HepG2 (cell line): ENCODE results near the gene ANKRD62. TPM values are rescaled to one million over a fixed set of nuclear protein-coding genes. Genes with fewer than 3 reads are reported as not detected.

ENCODE experiments used
- ATAC-seq: fragments of 200-7000 bp; cut with Tn5 transposase; 3 replicates; pipeline ENCODE4 v1.9.1; 2020; ENCODE audit warnings: mild to moderate bottlenecking, moderate library complexity
- BruUV-seq: library from RNA; stranded (reverse); fragments of 400-500 nt; replicated peaks from 2 replicates; lab custom pipeline; 2021; lab: Mats Ljungman, UMichigan
- CTCF ChIA-PET: fragments of 300-600 bp; formaldehyde crosslinking; extraction: SDS; loops from one replicate; lab custom pipeline; 2021; ENCODE audit warnings: low total read pairs, inconsistent platforms, low intra/inter-chr PET ratio; lab: Yijun Ruan, JAX
- POLR2A ChIA-PET: fragments of 350-600 bp; sonication (Branson Sonifier 250); formaldehyde crosslinking; loops from one replicate; lab custom pipeline; 2020; ENCODE audit warnings: antibody characterized with exemption, inconsistent platforms; lab: Yijun Ruan, JAX
- DNase-seq: peaks from one replicate; pipeline ENCODE4 v3.0.0-alpha.2; 2015; ENCODE audit warnings: low spot score
- FAIRE-seq: peaks from 3 replicates; lab custom pipeline; 2011; peaks lifted over from hg19 to GRCh38; lab: Jason Lieb, UNC
- H2AFZ ChIP-seq: one replicate; pipeline ENCODE4 v1.6.1; 2011; ENCODE audit warnings: low read length, inconsistent platforms
- H3K27ac ChIP-seq: fragments of 300-600 bp; 3 replicates; pipeline ENCODE4 v1.8.0; 2011; ENCODE audit warnings: mixed run types, mild to moderate bottlenecking, mixed read lengths, low read length, inconsistent platforms; ENCODE audit not compliant: insufficient read depth; ENCODE audit errors: extremely low read length
- H3K27me3 ChIP-seq, 2 experiments: fragments of 200-600 bp in 1 of 2; 2 replicates in 1 of 2; 3 replicates in 1 of 2; pipeline versions ENCODE4 v1.6.0 to v1.8.0; 2011; ENCODE audit warnings: low read length in 2 of 2, mild to moderate bottlenecking in 2 of 2, moderate library complexity in 2 of 2, inconsistent platforms in 1 of 2; ENCODE audit not compliant: insufficient read depth in 2 of 2, control insufficient read depth in 1 of 2
- H3K36me3 ChIP-seq, 2 experiments: fragments of 200-600 bp in 1 of 2; replicated peaks in 1 of 2; 2 replicates in 1 of 2; 3 replicates in 1 of 2; pipeline versions ENCODE4 v1.5.1 to v1.8.0; 2011; ENCODE audit warnings: low read length in 2 of 2, inconsistent platforms in 1 of 2; ENCODE audit not compliant: insufficient read depth in 2 of 2, control insufficient read depth in 1 of 2
- H3K4me1 ChIP-seq: 2 replicates; pipeline ENCODE4 v1.5.1; 2012; ENCODE audit warnings: low read length, inconsistent platforms; ENCODE audit not compliant: insufficient read depth
- H3K4me2 ChIP-seq: 2 replicates; pipeline ENCODE4 v1.6.0; 2011; ENCODE audit warnings: low read depth, low read length, inconsistent platforms
- H3K4me3 ChIP-seq, 3 experiments: fragments of 200-600 bp in 1 of 3; sonication (generic), shearing (Covaris generic) in 1 of 3; replicated peaks in 1 of 3; 2 replicates each; pipeline ENCODE4 v1.5.1; 2011 to 2016; ENCODE audit warnings: low read length in 3 of 3, inconsistent platforms in 2 of 3, low read depth in 2 of 3, mild to moderate bottlenecking in 2 of 3, control low read depth in 1 of 3, mixed read lengths in 1 of 3; ENCODE audit not compliant: insufficient read depth in 1 of 3
- H3K79me2 ChIP-seq: one replicate; pipeline ENCODE4 v1.6.1; 2011; ENCODE audit warnings: low read length, inconsistent platforms; ENCODE audit not compliant: insufficient read depth
- H3K9ac ChIP-seq: 2 replicates; pipeline ENCODE4 v1.6.0; 2011; ENCODE audit warnings: mild to moderate bottlenecking, low read depth, low read length, inconsistent platforms; ENCODE audit not compliant: insufficient read depth
- H3K9me3 ChIP-seq: 2 replicates; pipeline ENCODE4 v1.5.1; 2012; ENCODE audit warnings: mild to moderate bottlenecking, low read length
- H4K20me1 ChIP-seq: 2 replicates; pipeline ENCODE4 v1.6.0; 2011; ENCODE audit warnings: inconsistent platforms, mild to moderate bottlenecking, low read length, moderate library complexity; ENCODE audit not compliant: insufficient read depth
- CBX1 ChIP-seq: IDR thresholded peaks from one replicate; pipeline ENCODE4 v1.6.1; 2016; ENCODE audit warnings: antibody characterized with exemption, low read depth
- ETV6 ChIP-seq: sonication (generic); formaldehyde crosslinking; conservative IDR thresholded peaks from 2 replicates; pipeline ENCODE4 v1.4.0; 2020; ENCODE audit warnings: missing genetic modification reagents
- MNT ChIP-seq: fragments of 450-650 bp; IDR thresholded peaks from 2 replicates; pipeline ENCODE4 v1.6.1; 2016
- NR2F1 ChIP-seq, 2 experiments: fragments of 450-650 bp in 1 of 2; formaldehyde crosslinking in 1 of 2; IDR thresholded peaks; 2 replicates each; pipeline versions ENCODE4 v1.5.0 to v1.6.1; 2016 to 2020; ENCODE audit warnings: mild to moderate bottlenecking in 1 of 2, missing compliant biosample characterization in 1 of 2, missing genetic modification reagents in 1 of 2, moderate library complexity in 1 of 2
- NR2F6 ChIP-seq, 2 experiments: IDR thresholded peaks; 2 replicates each; pipeline ENCODE4 v1.6.1; 2016; ENCODE audit warnings: antibody characterized with exemption in 1 of 2, mild to moderate bottlenecking in 1 of 2
- ZNF143 ChIP-seq: sonication (generic); formaldehyde crosslinking; IDR thresholded peaks from 2 replicates; pipeline ENCODE4 v1.4.0; 2020; ENCODE audit warnings: missing genetic modification reagents
- ZNF331 ChIP-seq: sonication (generic); formaldehyde crosslinking; IDR thresholded peaks from 2 replicates; pipeline ENCODE4 v1.4.0; 2020; ENCODE audit warnings: missing genetic modification reagents
- WGBS: methylation state at CpG from one replicate; pipeline ENCODE4 v1.1.6; 2017; ENCODE audit warnings: low lambda C conversion rate; 5-methylcytosine and 5-hydroxymethylcytosine counted together
- in situ Hi-C: cut with HindIII; loops from 2 replicates; pipeline ENCODE4 v1.10.0; 2017; ENCODE audit warnings: low pct_unique_long_range_greater_than_20kb; ENCODE audit not compliant: extremely low pct_ligation_motif_present
- intact Hi-C: fragments of 100-400 bp; cut with micrococcal nuclease; formaldehyde crosslinking; loops from one replicate; pipeline ENCODE4 v1.10.0; 2022; ENCODE audit not compliant: unreplicated experiment
- polyA plus RNA-seq, 8 experiments: library from polyadenylated mRNA; depleted of rRNA in 3 of 8; stranded (reverse) in 7 of 8; unstranded in 1 of 8; fragments of >200 nt; fragmentation: Illumina TruSeq in 4 of 8; extraction: Trizol in 4 of 8; gene quantifications; 2 replicates each; pipeline versions ENCODE4 v1.2.1 to v1.2.3, GENCODE V29; 2011 to 2016; ENCODE audit warnings: low read depth in 4 of 8, missing spikeins in 1 of 8, mixed read lengths in 1 of 8; ENCODE audit not compliant: insufficient read depth in 1 of 8
- total RNA-seq, 5 experiments: library from RNA; depleted of rRNA; stranded (reverse); fragments of >200 nt; fragmentation: Illumina TruSeq; extraction: Trizol; gene quantifications; 2 replicates each; pipeline ENCODE4 v1.2.3, GENCODE V29; 2016; ENCODE audit warnings: low read depth in 1 of 5
- TF ChIP-seq, protein P1 (sequence below): sonication (generic); formaldehyde crosslinking; IDR thresholded peaks from 2 replicates; pipeline ENCODE4 v1.9.0; 2021; ENCODE audit warnings: missing genetic modification reagents, mild to moderate bottlenecking, borderline replicate concordance

Gene ANKRD62
- total and polyA plus RNA-seq, 2 of the 13 experiments (the other 11 are each of a cell fraction or from before 2014, with no cell fraction given): not detected

DNA sequence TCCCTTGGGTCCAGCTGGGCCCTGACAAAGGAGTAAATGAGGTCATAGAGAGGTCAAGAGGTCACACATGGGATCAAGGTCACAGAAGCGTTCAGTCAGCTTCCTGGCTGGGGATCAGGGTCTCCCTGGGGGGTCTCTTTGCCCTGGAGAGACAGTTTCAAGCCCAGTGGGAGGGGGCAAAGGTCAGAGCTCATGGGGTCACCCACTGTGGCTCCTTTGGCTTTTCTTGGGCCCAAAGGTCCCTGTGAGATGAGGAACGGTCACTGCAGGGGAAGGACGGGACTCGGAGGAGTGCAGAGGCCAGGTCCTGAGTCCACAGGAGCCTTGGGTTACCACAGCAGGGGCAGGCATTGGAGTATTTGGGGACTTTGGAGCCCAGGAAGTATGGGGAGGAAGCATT, 30.7 kb upstream of the ANKRD62 start:
- intact Hi-C loops: no loop called here
- CTCF ChIA-PET: no interaction called here

GRCh38 chr18:12064086-12064763, 29.4 kb upstream of the ANKRD62 start:
- CTCF ChIA-PET: no interaction called here
- intact Hi-C loops: no loop called here
- no peak overlapping the region for H3K4me3 ChIP-seq
- H3K36me3 ChIP-seq: no peaks in the 10 kb centered on the region
- no peak overlapping the region for H3K4me2 ChIP-seq
- POLR2A ChIA-PET: no interaction called here
- no peaks in the 10 kb centered on the region for H3K9me3 ChIP-seq
- peaks cover 0 to 4% of the 10 kb centered on the region in 2 experiments; a peak in 1 of 5 replicates for H3K27me3 ChIP-seq
- no peaks in the 10 kb centered on the region for H3K79me2 ChIP-seq
- H3K9ac ChIP-seq: no peak overlapping the region
- 24% methylated on average over 7 of the region's 7 CpGs for WGBS
- TF ChIP-seq MNT: peak; percentile 30; the same call in 1 of the 2 replicates
- no peak for TF ChIP-seq ETV6
- no peak overlapping the region for H3K27ac ChIP-seq
- no TSS peak for BruUV-seq
- H4K20me1 ChIP-seq: no peaks in the 10 kb centered on the region
- no peak overlapping the region for H2AFZ ChIP-seq
- ATAC-seq (no peak), FAIRE-seq (no peak), DNase-seq (no peak)
- no peaks in the 10 kb centered on the region for H3K4me1 ChIP-seq
- in situ Hi-C loops: no loop called here

More for the DNA sequence above, 30.7 kb upstream of the ANKRD62 start:
- BruUV-seq: no TSS peak
- FAIRE-seq: no peak
- Histone ChIP-seq H3K27ac (no peak overlapping the region), H3K4me3 (no peak overlapping the region), H2AFZ (no peak overlapping the region), H4K20me1 (no peaks in the 10 kb centered on the region), H3K36me3 (no peaks in the 10 kb centered on the region), H3K4me2 (no peak overlapping the region), H3K9me3 (no peaks in the 10 kb centered on the region), H3K27me3 (peaks cover 0 to 4% of the 10 kb centered on the region in 2 experiments; a peak in 1 of 5 replicates), H3K4me1 (no peaks in the 10 kb centered on the region), H3K9ac (no peak overlapping the region), H3K79me2 (no peaks in the 10 kb centered on the region)
- 0 out of 4 replicates have a peak, but pooled peaks of 1 of the 2 experiments have one; percentile 25 for TF ChIP-seq NR2F1 (CRISPR knock-in tag; IDR thresholded peaks at IDR 0.05)
- TF ChIP-seq, protein P1, sequence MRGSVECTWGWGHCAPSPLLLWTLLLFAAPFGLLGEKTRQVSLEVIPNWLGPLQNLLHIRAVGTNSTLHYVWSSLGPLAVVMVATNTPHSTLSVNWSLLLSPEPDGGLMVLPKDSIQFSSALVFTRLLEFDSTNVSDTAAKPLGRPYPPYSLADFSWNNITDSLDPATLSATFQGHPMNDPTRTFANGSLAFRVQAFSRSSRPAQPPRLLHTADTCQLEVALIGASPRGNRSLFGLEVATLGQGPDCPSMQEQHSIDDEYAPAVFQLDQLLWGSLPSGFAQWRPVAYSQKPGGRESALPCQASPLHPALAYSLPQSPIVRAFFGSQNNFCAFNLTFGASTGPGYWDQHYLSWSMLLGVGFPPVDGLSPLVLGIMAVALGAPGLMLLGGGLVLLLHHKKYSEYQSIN (CRISPR knock-in tag): no peak
- 0 out of 2 replicates have a peak, but pooled peaks have one; percentile 27 for TF ChIP-seq NR2F6 (IDR thresholded peaks at IDR 0.05)
- no peak for TF ChIP-seq NR2F6 (CRISPR knock-in tag; IDR thresholded peaks at IDR 0.05)
- no peak for TF ChIP-seq ZNF331 (CRISPR knock-in tag)
- TF ChIP-seq ZNF143 (CRISPR knock-in tag): no peak
- no peak for TF ChIP-seq CBX1
- DNase-seq: no peak
- POLR2A ChIA-PET: no interaction called here
- no peak for ATAC-seq
- in situ Hi-C loops: no loop called here
- WGBS: 10% methylated on average over 4 of the region's 4 CpGs
